Measurements from ENCODE around the gene ATF6.

Gene ATF6

DNA sequence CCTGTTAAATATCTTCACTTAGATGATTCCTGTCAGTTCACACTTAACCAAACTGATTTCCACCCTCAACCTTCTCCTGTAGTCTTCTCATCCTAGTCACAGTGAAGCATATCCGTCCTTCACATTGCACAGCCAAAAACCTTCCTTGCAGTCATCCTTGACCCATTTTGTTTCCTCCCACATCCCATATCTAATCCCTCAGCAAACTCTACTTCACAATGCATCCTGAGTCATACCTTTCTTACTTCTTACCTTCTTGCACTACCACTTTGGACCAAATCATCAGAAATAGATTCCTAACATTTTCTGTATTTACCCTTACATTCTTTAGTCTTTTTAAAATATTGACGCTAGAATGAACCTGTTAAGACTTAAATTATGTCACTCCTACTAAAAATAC lies 170.7 kb downstream of the ATF6 start:
- no peak for DNase-seq (ENCODE audit: low spot score)

DNA sequence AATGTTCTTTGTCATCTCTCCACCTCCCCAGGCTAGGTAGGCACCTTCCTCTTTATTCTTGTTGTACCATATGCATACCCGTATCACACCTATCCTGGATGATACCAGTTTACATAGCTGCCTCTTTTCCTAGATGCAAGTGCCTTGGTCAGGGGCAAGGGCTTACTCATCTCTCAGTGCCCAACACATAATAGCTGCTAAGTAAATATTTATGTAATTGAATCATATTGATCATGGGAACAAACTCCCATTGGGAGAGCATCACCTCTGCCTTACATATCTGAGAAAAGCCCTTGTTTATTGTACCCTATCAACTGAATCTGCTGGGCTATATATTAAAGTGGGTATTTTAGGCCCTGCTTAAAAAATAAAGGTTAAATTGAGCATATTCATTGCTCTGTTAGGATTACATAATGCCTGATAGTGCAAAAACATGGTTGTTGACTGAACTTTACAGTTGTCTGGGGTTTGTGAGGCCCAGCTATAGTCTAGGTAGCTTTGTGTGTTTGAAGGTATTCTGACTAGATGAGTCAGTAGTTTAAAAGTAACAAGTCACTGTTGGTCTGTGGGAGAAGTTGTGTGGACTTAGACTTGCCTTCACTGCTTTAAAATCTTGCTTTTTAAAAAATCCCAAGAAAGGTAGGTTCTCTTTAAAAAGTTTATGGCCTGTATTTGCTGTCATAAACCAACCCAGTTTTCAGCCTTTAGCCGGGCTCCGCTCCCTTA lies 174.9 kb downstream of the ATF6 start:
- no peak for DNase-seq (ENCODE audit: low spot score)

GRCh38 chr1:161941726-161942436 lies 175.8 kb downstream of the ATF6 start:
- DNase-seq (ENCODE audit: low spot score): no peak

GRCh38 chr1:161943737-161944136 lies 177.6 kb downstream of the ATF6 start:
- no peak for DNase-seq (ENCODE audit: low spot score)

- no peak for DNase-seq (ENCODE audit: low spot score)
These were observed 178.3 kb downstream of the ATF6 start for GRCh38 chr1:161944381-161944780.

DNA sequence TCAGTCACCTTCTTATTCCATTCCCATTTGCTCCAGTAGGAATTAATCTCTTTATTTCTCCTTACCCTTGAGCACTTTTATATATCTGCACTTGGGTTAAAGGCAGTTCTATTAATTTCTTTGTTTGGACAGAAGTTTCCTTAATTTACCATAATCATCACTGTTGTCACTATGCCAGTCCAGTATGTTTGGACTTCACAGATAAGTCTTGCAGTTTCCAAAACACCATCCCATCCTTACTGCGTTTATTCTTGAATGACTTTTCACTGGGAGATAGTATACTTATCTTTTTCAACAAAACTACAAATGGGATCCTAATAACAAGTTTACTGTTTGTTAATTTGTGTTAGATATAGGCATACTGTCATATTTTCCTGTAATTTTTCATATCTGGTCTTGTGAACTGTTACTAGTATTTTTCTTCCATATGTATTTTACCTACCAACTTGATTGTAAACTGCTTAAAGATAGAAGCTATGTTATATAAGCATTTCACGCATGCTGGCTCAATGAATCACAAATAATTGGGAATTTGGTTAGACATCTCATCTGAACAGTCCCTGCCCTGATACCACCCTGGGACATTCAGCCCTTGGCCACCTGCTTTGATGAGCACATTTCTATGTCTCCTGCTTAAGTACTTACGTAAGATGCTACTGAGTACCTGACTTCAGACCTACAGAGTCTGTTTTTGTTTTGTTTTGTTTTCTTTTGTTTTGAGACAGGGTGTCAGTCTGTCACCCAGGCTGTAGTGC lies 179.4 kb downstream of the ATF6 start:
- DNase-seq (ENCODE audit: low spot score): no peak

GRCh38 chr1:161946071-161946987 lies 180.2 kb downstream of the ATF6 start:
- DNase-seq (ENCODE audit: low spot score): no peak

- DNase-seq (ENCODE audit: low spot score): no peak
These were observed 182.3 kb downstream of the ATF6 start for GRCh38 chr1:161948435-161948834.

GRCh38 chr1:161949548-161949947 lies 183.4 kb downstream of the ATF6 start:
- DNase-seq (ENCODE audit: low spot score): no peak

DNA sequence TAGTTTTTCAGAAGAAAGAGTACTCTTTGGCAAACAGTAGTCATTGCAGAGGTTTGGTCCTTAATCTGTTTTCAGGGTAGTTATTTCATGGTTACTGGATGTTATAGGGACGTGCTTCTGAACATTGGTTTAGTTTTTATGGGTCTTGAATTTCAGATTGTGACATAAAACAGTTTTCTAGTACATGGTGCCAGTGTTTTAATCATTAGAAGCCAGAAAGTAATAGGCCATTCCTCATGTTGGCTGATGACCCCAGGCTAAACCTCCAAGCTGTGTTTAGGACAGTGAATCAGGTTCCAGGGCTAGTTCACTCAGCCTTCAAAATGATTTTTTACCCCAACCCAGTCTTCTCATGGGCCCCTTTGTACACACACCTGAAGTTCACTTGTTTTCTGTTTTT lies 184.3 kb downstream of the ATF6 start:
- no peak for DNase-seq (ENCODE audit: low spot score)

- DNase-seq (ENCODE audit: low spot score): no peak
These were observed 185.5 kb downstream of the ATF6 start for GRCh38 chr1:161951646-161952045.

DNA sequence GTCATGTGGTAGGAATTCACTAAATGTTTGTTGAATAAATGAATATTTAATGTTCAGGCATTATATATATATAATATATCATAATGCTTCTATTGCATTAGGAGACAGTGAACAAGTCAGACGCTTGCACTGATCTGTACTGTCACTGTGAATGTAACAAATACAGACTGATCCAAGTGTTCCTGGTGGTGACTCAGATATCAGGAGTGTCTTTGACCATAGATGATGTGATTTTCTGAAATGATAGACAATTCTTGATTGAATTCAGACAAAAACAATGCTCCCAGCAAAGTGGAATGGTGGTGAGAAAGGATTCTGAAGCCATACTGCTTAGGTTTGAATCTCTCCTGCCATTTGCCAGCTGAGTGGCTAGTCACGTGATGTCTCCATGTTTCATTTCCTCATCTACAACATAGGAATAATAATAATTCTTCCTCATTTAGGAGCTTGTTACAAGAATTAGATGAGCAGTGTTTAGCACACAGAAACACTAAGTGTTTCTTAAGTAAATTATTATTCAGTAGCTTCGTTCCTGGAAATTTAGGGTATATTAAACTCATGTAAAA lies 186.6 kb downstream of the ATF6 start:
- DNase-seq (ENCODE audit: low spot score): no peak

- no peak for DNase-seq (ENCODE audit: low spot score)
These were observed 187.3 kb downstream of the ATF6 start for GRCh38 chr1:161953256-161953920.

DNA sequence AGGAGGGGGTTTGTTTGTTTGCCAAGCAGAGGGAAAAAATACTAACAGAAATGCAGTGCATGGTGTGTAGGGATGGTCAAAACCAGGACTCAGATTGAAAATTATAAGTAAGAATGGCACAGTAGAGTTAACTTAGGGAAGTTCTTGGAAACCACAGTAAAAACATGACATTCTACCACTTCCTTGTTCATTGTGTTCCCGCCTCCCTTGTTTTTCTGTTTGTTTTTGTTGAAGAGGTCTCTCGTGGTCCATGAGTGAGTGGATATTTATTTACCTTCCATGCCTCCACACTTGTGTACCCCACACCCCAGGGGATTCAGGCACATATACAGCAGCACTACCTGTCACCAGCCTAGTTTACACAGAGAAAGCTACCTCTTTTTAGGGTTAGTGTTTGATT lies 187.9 kb downstream of the ATF6 start:
- no peak for DNase-seq (ENCODE audit: low spot score)

- no peak for DNase-seq (ENCODE audit: low spot score)
These were observed 188.3 kb downstream of the ATF6 start for GRCh38 chr1:161954466-161954865.

GRCh38 chr1:161955606-161956005 lies 189.5 kb downstream of the ATF6 start:
- no peak for DNase-seq (ENCODE audit: low spot score)

DNA sequence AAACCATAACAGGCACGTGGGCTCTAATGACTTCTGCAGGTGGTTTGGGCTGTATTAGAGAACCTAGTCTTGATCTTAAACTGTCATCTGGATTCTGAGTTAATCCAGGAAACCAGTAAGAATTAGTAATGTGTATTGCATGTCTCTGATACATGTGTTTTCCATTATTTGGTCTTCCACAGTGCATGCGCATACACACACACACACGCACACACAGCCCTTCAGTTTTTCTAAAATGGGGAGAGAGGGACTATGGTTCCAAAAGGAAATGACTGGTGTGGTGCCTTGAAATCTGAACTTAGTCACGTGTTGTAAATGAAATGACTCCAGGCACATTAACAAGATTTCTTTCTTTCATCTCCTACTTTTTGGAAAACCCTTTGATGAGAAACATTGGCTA lies 190.0 kb downstream of the ATF6 start:
- DNase-seq (ENCODE audit: low spot score): no peak

DNA sequence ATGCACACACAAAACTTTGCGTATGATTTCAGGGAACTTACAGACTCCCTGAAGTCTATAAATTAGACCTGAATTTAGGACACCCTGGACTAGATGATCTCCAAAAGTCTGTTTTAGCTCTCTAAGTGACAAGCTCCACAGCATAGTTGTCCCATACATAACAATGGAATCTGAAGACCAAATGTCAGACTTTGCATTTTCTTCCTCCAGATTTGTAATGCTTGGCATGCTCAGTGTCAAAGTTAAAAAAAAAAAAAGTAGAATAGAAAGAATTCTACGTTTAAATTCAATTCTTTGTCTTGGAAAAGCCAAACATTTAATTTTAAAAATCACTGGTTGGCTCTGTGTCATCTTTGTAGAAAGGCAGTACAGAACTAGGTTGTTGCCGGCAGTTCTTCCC lies 190.8 kb downstream of the ATF6 start:
- no peak for DNase-seq (ENCODE audit: low spot score)

- no peak for DNase-seq (ENCODE audit: low spot score)
These were observed 192.3 kb downstream of the ATF6 start for GRCh38 chr1:161958425-161958824.

GRCh38 chr1:161962091-161962887 lies 196.2 kb downstream of the ATF6 start:
- no peak for DNase-seq (ENCODE audit: low spot score)
